GM20431 (cell line): Measurements from ENCODE around the gene THSD7A.

Source experiments
- in situ Hi-C: fragments of 300-500 bp; cut with MseI, MboI; formaldehyde crosslinking; loops from one replicate; pipeline ENCODE4 v1.15.0; 2020; ENCODE audit warnings: low sequenced_read_pairs; ENCODE audit not compliant: unreplicated experiment

The THSD7A gene

DNA sequence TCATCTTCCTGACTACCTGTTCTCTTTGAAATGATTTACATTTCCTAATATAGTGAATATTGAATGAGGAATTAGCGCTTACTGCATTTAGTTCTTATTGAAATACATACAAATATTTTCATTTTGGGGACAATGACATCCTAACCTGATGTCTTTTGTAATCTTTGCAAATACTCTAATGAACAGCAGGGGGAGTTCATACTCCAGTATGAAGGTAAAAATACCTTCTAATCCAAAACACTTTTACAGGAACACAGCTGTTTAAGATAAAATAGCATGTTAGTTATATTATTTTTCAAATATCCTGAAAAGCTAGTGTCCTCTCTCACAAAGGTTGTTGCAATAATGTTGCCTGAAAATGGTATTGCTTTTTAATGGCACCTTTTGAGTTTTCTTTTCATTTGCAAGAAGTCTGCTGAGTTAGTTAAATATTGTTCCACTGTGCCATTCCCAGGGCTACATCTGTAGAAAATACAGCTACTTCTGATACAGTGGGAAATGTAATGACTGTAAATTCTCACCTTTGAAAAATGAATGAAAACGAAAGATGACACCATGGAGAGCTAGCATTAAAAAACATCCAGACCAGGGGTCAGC lies 458.4 kb downstream of the THSD7A start:
- in situ Hi-C loops = no loop called here

DNA sequence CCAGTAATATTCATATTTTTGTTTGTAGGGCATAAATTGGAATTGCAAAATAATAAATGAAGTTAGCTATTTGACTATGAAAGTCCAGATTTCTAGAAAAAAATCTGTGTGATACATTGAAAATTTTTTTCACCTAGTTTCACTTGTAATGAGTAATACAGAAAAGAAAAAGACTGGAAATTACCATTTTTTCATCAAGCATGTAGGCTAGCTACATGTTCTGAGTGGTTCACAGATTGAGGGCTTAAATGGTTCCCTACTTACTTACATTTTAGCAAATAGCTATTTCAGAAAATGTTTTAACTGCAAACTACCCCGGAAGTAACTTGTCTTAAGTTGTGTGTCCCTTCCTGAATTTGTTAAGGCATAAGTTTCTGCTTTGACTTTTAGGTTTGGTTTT lies 462.3 kb downstream of the THSD7A start:
- in situ Hi-C loops = no loop called here

DNA sequence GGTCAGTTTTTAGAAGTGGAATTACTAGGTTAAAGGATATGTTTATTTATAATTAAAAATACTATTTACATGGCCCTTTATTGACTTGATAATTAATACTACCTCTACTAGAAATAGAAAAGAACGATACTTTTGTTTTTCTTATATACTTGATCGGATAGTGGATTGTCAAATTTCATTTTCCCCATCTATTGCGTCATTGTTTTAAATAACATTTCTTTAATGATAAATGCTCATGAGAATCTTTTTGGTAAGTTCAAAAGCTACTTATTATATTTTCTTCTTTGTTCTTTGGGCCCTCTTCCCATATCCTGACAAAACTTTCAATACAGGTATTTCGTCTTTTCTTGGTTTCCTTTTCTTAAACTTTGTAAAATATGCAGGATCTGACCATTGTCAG lies 465.9 kb downstream of the THSD7A start:
- in situ Hi-C loops = no loop called here

DNA sequence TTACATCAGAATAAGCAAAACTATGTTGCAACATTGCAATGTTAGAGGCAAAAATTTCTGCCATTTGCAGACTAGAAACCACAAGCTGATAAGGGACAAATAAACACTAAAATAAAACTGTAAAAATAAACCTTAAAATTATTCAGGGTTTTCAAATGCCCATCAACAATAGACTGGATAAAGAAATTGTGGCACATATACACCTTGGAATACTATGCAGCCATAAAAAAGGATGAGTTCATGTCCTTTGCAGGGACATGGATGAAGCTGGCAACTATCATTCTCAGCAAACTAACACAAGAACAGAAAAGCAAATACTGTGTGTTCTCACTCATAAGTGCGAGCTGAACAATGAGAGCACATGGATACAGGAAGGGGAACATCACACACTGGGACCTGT lies 473.4 kb downstream of the THSD7A start:
- in situ Hi-C loops = no loop called here

DNA sequence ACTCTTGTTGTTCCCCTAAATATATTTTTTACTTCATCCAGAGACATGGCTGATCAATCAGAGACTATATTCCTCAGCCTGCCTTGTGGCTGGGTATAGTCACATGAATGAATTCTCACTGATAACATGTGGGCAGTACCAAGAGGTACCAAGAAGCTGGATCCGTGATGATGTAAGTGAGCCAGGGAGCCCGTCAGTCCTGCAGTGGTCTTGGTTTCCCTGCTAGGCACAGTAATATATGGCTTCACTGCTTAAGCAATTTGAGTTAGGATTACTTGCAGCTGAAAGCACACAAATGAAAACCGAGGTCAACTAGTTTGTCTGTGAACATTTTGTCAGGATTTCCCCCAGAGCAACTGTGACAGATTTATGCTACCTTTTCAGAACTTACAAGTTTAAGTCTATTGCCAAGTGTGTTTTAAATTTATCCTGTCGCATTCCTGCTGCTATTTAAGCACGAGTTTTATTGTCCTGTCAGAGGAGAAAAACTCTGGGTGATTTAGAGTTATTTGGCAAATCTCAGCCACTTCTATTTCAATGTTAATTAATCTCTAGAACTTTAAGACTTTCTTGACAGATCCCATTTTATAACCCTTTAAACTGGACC lies 476.5 kb downstream of the THSD7A start:
- in situ Hi-C loops = no loop called here

DNA sequence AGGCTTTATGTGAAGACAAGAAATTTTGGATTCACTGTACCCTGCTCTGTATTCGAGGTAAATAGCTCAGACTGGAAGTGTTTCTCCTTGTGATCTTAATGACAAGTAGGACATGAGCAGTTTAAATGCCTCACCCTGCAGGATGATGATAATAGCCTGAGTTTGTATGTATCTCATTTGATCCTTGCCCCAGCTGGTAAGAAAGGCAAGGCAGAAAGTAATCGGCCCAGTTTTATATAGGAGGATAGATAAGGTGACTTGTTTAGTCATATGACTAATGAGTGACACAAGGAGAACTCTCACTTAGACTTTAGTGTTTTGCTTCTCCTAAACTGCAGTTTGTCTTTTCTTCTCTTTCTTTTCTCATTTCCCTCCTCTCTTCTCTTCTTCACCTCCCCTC lies 485.7 kb downstream of the THSD7A start:
- in situ Hi-C loops = no loop called here

DNA sequence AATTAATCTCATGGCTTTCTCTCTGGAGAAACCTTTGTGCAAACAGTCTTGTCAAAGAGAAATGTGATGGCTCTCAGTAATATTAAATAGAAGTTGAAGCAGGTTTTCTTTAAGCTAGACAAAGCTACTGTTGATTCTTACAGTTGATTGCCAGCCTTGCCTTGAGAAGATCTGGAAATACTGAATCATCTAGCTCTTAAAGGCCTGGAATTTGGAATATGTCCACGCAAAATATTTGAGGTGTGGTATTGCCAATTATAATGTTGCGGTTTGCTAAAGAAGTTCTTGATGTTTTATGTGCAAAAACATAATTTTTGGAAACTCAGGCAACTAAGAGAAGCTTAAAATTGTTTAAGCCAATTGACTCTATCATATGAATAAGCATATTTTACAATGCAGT lies 486.4 kb downstream of the THSD7A start:
- in situ Hi-C loops = no loop called here

DNA sequence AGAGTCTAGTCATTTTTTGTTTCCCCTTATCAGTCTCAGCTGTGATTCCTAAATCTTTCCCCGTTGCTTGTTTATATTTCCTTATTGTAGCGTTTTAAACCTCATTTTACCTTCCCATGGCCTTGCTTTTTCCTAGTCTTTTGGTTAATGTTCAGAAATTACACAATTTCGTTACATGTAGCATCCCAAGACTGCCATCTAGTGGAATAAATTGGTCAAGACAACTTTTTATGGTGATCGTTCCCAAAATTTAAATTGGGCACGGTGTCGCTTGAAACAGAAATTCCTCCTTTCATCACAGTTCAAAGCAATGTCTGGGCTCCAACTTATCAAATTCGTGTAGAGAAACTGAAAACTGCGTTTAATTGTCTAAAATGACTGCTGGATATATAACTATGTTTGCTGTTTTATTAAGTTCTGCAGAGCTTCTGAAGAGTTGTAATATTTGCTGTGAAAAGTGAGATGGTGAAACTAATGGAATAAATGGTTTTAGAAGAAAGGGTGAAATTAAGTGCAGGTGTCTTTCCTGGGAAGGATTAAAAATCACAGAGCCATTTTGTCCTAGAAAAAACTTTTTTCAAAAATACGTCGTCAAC lies 488.1 kb downstream of the THSD7A start:
- in situ Hi-C loops = no loop called here

DNA sequence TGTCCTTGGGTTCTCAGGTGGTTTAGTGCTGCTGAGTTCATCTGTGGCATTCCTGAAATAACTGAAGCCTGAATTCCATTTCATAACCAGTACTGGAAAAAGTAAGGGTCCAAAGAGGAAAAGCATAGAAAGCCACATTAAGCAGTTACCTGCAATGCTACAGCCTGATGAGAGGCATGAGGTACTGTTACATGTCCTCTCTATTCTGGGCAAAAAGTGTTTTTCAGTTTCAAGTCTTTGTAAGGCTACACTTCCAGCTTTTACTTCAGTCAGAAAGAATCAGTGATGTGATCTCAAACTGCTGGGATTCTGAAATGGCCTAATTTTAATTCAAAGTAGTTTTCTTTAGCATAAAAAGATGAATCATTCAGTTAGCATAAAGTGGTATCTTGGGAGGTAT lies 488.9 kb downstream of the THSD7A start:
- in situ Hi-C loops = no loop called here

DNA sequence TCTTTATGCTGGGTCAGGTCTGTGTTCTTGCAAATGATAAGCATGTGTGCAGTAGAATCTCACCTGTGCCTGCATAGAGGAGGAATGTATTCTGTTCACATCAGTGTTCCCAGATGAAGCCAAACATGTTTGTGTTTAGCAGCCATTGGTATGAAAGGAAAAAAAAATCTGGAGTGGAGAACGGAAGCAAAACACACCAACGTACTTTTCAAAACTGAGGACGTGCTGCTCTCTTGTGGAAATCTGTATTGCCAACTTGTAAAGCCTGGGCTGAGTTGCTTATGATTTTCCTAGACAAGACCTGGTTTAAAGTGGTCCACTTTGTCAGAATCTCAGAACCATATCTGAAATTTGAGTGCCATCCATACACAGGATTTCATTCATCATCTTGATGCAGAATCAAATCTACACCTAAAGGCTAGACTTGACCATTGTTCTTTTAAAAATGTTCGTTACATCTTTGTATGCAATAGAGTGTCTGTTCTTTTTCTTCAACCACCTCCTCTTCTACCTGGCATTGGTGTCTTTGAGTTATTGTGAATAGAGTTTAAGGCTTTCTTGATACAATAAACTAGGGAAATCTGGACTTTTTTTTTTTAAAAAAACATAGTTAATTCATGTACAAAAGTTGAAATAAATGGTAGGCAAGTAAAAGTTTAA lies 490.6 kb downstream of the THSD7A start:
- in situ Hi-C loops = no loop called here

DNA sequence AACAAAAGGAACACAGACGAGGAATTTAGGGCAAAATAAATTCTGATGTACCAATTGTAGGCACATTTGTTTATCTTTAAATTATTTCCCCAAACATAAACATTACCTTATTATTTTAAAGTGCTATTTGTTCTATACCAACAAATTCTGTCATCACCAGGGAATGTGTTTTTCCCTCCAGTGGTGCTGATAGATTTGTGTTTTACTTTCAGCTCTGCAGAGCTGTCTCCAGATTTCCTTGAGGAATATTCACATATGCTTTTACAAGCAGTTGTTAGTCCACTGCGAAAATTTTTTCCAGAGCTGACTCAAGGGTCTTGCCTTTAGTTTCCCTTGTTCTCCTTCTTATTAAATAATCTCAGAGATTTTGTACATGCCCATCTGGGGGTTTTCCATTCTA lies 495.6 kb downstream of the THSD7A start:
- in situ Hi-C loops = no loop called here

DNA sequence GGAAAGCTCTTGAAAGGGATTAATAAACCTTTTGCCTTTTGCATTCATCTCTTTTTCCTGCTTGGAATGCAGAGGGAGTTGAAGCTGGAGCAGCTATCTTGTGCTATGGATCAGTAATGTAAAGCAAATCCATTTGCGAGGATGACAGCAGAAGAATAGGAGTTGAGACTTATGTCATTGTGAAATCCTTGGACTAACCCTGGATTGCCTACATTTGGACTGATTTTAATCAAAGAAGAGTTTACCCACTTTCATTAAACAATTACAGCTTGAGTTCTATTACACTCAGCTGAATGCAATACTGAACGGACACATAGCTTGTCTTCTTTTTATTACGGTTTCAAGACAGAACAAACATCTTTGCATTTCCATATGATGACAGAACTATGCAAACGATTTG lies 496.1 kb downstream of the THSD7A start:
- in situ Hi-C loops = no loop called here

DNA sequence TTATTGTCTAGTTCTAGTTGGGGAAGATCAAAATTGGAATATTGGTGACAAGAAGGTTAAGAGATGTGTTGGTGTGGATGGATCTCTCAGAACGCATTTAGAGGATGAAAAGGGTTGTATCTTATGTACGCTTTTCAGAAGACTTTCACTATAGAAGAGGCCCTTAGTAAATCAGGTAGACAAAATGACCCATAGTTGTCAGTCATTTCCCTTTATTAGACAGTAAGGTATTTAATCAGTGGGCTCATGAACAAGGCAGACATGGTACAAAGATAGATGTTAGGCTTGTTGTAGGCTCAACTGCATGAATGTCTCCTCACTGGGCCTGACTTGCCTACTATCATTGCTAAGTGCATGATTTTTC lies 499.2 kb downstream of the THSD7A start:
- in situ Hi-C loops = no loop called here

DNA sequence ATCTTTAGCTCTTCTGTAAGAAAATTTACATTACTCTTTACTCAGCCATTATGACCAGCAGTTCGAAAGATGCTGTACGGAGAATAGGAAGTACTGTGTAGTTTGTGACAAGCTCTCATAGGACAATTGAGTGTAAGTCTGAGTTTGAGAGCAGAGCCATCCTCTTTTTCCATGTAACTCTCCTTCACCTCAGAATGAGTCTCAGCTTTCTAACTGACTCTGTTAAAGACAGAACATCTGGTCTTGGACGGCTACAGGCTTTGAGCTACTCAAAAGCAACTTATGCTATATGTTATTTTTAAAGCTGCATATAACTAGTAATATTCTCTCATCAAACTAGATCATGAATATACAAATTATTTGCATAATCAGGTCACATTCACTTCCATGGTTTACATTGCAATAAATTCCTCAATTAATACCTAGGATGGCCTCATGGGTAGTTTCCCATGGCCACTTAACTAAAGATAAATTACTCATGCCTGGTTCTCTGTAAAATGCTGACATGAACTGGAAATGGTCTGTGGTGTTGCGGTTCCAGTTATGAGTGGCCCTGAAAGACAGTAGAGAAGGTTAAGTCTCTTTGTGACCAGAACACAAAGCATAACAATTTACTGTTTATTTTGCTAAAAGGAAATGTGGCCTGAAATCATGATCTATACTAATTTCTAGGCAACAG lies 499.7 kb downstream of the THSD7A start:
- in situ Hi-C loops = no loop called here

DNA sequence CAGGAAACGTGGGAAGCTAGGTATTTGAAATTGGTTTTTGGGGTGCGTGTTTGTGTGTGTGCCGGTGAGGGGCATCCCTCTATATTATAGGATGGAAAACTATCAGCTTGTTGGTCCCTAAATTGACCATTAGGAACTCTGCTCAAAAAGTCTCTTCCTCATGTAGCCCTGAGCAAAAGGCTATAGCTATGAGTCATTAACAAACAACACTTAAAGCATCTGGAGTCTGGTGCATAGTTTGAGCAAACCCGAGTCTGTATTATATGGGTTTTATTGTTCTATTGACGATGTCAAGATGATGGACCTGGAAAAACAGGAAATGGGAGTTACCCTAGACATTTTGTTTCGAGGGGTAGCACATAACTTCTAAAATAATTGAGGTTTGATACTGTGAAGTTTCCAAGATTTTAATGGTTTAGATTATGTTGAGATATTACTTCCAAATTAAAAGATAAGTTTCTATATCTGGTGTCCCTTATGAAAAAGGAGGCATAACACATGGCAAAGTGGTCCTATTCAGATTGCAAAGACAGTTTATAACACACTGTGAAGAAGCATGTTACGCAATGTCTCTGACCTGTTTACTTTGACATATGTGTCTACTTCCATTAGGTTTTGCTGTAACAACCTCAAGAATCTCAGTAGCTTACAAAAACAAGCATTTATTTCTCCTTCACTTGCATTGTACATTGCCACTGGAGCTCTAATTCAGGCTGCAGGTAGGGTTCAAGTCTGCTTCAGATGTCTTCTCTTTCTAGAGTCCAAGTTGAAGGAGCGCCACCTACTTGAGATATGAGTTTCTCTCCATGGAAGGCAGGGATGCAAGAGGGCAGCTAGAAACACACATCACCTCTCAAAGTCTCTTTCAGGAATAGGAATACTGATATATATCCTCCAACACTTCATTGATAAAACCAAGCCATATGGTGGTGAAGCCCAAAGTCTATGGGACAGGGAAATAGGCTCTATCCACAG lies 500.6 kb downstream of the THSD7A start:
- in situ Hi-C loops = no loop called here

DNA sequence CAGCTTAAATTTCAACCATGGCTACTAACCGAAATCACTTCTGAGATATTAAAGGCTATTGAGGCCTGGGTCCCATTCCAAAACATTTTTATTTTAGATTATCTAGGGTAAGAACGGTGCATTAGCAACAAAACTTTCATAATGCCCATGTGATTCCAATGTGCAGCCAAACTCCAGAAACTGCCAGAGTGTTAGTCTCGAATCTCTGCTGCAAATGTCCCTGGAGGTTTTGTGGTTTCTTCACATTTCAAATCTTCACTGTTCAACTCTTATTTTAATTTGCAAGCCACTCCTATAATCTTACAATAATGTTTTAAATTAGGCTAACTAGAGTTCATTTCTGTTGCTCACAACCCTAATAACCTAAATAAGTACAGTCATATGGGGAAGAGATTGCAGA lies 501.3 kb downstream of the THSD7A start:
- in situ Hi-C loops = no loop called here

DNA sequence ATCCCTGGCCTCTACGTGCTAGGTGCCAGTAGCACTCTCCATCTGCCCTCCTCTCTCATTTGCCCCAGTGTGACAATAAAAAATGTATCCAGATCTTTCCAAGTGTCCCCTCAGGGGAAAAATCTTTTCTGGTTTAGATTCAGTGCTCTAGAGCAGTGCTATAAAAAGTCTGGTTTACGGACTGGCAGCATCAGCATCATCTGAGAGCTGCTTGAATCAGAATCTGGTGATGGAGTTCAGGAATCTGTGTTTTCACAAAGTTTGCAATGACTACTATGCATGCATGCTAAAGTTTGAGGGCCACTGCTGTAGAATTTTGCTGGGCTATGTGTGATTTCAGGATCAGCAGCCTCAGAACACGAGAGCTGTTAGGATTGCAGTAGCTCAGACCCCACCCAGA lies 501.8 kb downstream of the THSD7A start:
- in situ Hi-C loops = no loop called here

DNA sequence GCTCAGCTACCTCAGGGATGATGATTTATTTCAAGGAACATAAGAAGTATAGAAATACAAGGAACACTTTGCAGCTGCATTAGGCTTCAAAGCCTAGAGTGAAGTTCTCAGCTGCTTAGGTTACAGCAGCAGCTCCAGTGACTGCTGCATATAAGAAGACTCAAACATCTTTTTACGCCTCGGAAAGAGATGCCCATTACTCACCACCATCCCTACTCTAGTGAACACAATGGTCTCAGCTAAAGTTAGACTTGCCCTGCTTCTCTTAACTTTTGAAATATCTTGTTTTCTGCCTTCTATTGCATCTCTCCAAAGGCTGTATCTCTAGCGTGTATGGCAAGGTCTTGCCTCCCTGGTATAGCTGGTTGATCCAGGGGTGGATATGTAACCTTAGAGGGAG lies 502.4 kb downstream of the THSD7A start:
- in situ Hi-C loops = no loop called here

DNA sequence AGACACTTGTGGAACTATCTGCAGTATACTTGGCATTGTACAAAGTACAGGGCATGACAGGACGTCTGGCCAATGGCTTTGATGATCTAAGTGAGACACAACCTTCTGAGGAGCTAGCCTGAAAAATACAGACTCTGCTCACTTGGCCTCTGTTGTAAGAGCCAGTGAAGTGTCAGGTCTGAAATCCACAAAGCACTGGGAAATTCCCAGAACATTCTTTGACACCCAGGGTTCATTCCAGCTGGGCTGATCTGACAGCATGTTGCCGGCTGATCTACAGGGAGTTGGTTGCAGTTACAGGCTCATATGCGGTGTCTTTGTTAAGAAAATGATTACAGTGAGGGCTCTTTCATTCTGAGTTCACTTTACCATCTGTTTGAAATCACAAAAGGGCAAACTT lies 503.7 kb downstream of the THSD7A start:
- in situ Hi-C loops = no loop called here

DNA sequence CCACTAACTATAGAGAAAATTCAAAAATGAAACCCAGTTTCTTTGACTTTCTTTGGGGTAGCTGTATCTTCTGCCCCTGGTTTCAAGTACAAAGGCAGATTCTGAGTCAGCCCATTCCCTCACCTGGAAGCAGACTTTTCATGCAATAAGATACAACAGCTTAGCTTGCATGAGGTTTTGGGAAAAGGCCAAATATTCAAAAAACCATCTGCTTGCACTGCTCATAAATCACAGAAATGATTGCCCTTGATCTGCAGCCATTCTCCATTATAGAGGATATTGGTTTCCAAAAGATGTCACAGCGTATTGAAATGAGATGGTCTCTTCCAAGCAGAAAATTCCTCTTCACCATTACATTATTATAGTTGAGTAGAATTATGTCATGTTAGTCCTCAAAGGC lies 504.4 kb downstream of the THSD7A start:
- in situ Hi-C loops = no loop called here
